AG04449 (cell line): ENCODE results near the gene CHST11.

Experiments used
- CTCF ChIA-PET: fragments of 350-600 bp; formaldehyde crosslinking; extraction: SDS; loops from one replicate; lab custom pipeline; 2021; ENCODE audit warnings: antibody characterized with exemption; lab: Yijun Ruan, JAX
- POLR2A ChIA-PET: fragments of 400-600, 350-600 bp; formaldehyde crosslinking; extraction: SDS; loops from one replicate; lab custom pipeline; 2020; ENCODE audit warnings: antibody characterized with exemption, inconsistent platforms; lab: Yijun Ruan, JAX
- DNase-seq: peaks from one replicate; pipeline ENCODE4 v3.0.0-alpha.2; 2010; ENCODE audit warnings: low read depth, low spot score
- H3K4me3 ChIP-seq: 2 replicates; pipeline ENCODE4 v1.5.1; 2011; ENCODE audit warnings: low read depth, mild to moderate bottlenecking, control low read depth, low read length
- TF ChIP-seq, protein P1 (sequence below): IDR thresholded peaks from one replicate; pipeline ENCODE4 v1.5.1; 2011; ENCODE audit warnings: mild to moderate bottlenecking, moderate library complexity, low read length, control low read depth, inconsistent platforms; ENCODE audit not compliant: insufficient read depth; ENCODE audit errors: missing control alignments

CHST11 gene

DNA sequence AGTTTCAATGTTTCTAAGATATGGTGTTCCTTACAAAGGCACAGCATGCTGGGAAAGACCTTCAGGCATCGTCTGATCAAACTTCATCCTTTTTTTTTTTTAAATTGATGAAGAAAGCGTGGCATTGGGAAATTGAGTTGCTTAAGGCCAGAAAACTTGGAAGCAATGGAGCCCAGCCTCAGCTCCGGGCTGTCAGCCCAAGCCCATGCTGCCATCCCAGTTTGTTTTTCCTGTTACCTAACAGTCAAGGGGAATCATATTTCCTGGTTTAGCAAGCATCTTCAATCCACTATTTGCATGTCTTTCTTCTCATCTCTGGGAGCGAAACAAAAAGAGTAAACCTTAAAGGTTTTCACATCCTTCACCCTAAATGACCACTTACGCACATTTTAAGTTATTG is 200.2 kb downstream of the CHST11 start:
- no peak overlapping the region for H3K4me3 ChIP-seq
- TF ChIP-seq, protein P1, sequence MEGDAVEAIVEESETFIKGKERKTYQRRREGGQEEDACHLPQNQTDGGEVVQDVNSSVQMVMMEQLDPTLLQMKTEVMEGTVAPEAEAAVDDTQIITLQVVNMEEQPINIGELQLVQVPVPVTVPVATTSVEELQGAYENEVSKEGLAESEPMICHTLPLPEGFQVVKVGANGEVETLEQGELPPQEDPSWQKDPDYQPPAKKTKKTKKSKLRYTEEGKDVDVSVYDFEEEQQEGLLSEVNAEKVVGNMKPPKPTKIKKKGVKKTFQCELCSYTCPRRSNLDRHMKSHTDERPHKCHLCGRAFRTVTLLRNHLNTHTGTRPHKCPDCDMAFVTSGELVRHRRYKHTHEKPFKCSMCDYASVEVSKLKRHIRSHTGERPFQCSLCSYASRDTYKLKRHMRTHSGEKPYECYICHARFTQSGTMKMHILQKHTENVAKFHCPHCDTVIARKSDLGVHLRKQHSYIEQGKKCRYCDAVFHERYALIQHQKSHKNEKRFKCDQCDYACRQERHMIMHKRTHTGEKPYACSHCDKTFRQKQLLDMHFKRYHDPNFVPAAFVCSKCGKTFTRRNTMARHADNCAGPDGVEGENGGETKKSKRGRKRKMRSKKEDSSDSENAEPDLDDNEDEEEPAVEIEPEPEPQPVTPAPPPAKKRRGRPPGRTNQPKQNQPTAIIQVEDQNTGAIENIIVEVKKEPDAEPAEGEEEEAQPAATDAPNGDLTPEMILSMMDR: no peak
- CTCF ChIA-PET: no interaction called here

DNA sequence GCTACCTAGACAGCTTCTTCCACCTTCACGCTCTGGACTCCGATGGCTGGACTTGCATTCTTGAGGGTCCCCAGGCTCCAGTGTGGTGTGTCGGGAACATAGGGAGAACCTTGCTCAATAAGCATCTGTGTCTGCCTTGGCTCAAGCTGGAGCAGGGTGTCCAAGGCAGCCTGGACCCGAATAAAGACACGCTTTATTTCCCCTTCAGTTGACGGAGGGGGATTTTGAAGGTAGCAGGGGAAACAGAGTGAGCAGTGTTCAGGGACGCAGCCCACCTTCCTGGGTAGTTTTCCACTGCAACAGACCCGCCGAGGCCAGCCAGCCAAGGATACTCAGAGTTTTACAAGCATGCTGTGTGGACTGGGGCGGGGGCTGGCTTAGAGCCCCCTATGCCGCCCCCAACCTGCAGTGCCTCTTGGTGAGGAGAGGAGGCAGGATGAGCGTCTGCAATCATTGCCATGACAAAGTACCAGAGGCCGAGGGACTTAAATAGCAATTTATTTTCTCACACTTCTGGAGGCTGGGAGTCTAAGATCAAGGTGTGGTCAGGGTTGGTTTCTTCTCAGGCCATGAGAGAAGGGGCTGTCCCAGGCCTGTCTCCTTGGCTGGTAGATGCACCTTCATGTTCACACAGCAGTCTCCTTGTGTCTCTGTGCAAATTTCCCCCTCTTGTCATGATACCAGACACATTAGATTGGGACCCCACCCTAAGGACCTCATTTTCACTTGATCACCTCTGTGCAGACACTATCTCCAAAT is 201.2 kb downstream of the CHST11 start:
- POLR2A ChIA-PET: no interaction called here
- CTCF ChIA-PET: no interaction called here
- no peak overlapping the region for H3K4me3 ChIP-seq
- TF ChIP-seq, protein P1: no peak
- no peak for DNase-seq

More for the DNA sequence above, 200.2 kb downstream of the CHST11 start:
- DNase-seq: no peak
- POLR2A ChIA-PET: no interaction called here

DNA sequence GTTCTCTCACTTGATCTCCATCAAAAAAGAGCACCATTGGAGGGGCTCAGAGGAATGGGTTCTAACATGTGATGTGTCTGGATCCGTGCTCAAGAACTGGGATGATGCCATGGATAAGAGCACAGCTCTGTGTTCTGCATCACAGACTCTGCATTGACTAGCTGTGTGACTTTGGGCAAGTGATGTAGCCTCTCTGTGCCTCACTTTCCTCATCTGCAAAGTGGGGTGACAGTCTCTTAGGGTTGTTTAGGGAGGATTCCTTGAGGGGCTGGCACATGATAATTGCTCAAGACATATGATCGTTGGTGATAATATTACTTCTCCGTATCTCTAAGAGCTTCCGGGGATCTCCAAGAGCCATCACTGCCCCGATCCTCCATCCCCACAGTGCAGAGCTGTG is 202.3 kb downstream of the CHST11 start:
- TF ChIP-seq, protein P1: no peak
- no peak for DNase-seq
- POLR2A ChIA-PET: no interaction called here
- CTCF ChIA-PET: interaction anchor here (1.0 to 1.2 kb wide), 3 partner anchors 10 to 277 kb away, joined by 3 to 4 read pairs (median 3); no protein-coding TSS in a partner anchor
- H3K4me3 ChIP-seq: no peak overlapping the region

DNA sequence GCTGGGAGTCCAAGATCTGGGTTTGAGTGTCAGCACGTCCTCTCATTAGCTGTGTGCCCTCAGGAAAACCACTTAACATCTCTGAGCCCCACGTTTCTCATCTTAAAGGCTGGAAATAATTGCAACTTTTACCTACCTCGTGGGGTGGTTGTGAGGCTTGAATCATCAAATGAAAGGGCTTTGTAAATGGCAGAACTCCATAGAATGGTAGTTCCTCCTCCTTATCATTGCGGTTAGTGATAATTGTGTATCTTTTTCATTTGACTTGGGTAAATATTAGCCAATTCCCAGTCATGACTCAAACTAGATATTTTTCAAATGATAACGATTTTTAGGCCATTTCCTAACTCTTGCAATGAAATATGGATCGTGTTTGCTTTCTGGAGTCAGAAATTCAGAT is 205.5 kb downstream of the CHST11 start:
- DNase-seq: no peak
- CTCF ChIA-PET: interaction anchor here (0.9 to 2.0 kb wide), 4 partner anchors 8 to 280 kb away, joined by 3 to 8 read pairs (median 4); no protein-coding TSS in a partner anchor
- no peak overlapping the region for H3K4me3 ChIP-seq
- TF ChIP-seq, protein P1: no peak
- POLR2A ChIA-PET: interaction anchor here (0.6 kb wide), 1 partner anchor 205 kb away, joined by 3 read pairs; no protein-coding TSS in a partner anchor

DNA sequence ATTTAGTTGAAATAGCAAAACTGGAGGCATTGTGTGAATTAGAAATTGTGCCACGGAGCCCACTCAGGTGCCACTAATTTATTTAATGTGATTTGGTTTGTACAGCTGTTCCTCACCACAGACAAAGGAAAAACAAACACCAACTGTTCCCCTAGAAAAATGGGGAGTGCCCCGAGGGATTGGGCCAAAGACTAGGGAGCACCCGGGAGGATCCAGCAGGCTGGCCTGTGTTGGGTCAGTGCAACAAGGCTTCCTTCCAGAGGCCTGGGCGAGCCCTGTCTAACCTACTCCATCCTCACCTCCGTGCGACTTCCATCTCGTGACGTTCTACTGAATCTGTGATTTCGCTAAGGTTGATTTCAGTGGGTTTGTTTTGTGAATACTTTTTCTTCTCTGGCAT is 206.2 kb downstream of the CHST11 start:
- TF ChIP-seq, protein P1: no peak
- POLR2A ChIA-PET: interaction anchor here (0.6 kb wide), 1 partner anchor 206 kb away, joined by 3 read pairs; no protein-coding TSS in a partner anchor
- CTCF ChIA-PET: interaction anchor here (0.9 to 2.0 kb wide), 4 partner anchors 9 to 281 kb away, joined by 3 to 8 read pairs (median 4); no protein-coding TSS in a partner anchor
- no peak for DNase-seq
- H3K4me3 ChIP-seq: no peak overlapping the region

DNA sequence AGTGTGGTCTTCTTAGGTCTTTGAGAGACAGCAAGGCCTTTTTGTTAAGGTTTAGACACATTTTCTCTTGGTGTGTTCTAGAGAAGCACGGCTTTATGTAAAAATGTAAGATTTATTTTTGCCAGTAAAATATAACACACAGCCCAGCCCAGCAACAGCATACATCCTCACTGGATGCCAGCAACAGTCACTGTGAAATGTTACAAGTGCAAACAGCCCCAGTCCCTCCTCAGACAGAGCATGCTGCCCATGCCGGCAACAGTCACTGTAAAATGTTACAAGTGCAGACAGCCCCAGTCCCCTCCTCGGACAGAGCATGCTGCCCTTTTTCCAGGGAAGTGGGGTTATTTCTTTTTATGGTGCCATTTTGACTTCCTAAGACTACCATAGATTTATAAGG is 207.6 kb downstream of the CHST11 start:
- ChIA-PET POLR2A (no interaction called here), CTCF (interaction anchor here (2.0 kb wide), 1 partner anchor 283 kb away, joined by 8 read pairs; no protein-coding TSS in a partner anchor)
- TF ChIP-seq, protein P1: no peak
- no peak overlapping the region for H3K4me3 ChIP-seq
- DNase-seq: no peak
